ENCODE data around the gene MRC2.

The MRC2 gene

DNA sequence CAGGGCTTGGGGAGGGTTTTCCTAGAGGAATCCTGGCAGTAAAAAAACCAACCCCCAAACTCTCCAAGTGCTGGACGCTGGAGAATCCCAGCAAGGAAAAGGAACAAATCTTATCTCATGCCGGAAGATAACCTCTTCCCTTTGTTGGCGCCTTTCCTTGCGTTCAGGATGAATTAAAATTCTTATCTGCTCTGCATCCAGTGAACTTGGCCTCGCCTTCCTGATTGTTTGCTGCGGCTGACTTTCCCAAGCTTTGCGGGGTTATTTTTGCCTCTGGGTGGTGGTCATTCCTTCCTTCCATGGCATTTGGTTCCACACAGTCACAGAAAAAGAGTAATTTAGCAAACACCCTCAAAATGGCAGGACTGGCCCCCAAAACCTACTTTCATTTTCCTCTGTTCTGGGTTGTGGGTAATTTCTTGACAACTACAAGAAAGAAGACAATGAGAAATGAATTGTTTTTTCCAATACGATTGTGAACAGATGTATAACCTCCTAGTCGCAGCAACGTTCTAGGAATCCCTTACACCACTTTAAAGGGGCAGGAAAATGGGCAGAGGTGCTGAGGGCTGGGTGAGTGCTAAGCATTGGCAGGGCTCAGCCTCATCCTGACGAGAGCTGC, 77.8 kb downstream of the MRC2 start:
- no peak for DNase-seq

DNA sequence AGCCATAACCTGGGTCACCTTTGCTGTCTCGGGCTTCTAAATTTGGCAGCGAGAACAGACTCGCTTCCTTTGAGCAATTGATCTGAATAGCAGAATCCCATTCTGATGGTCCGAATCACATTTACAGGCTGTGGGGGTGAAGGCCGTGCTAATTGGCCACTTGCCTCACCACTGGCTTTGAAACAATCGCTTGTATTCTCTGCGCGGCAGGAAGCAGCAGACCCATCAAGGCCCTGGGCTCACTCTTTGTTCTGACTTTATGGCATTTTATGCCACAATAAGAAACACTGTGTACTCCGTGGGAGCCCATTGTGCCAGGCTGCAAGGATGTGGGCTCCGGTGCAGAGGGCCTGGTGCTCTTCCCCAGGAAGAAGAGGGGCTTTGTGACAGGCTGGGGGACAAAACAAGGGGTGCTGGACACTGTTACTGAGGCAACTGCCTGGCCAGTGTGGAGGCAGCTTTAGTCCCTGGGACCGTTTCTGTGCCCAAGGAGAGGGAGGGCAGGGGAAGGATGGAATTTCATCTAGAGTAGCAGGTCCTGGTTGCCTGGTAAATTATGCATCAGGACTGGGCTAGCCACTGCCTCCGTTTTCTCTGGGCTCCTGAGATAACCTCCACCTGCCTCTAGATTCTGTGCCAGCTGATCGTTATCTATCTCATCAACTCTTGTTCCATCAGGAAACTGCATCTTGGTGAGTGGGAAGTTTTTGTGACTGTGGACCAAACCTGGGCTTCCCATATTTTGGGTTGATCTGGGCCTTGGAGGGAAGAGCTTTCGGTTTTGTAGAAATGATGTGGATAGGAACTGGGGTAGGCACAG, 78.5 kb downstream of the MRC2 start:
- DNase-seq = no peak

- DNase-seq = no peak
These were observed 79.3 kb downstream of the MRC2 start for GRCh38 chr17:62706598-62707424.

- DNase-seq = no peak
These were observed 79.9 kb downstream of the MRC2 start for GRCh38 chr17:62707425-62707739.

DNA sequence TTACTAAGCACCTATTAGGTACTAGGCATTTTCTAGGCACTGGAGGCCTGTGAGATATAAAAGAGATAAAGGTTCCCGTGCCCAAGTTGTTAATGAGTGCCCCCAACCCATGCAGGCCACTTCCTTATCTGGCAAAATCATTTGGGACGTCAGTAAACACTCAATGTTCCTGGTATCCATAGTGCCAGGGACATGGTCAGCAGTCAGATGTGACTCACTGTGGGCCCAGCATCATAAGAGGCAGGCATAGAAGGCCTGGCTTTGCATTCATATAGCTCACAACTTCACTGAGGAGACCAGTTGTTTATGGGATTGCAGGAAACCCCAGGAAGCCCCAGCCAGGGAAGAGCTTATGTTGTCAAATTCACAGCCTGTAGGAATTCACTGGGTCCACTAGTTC, 81.1 kb downstream of the MRC2 start:
- no peak for DNase-seq

- no peak for DNase-seq
These were observed 84.7 kb downstream of the MRC2 start for GRCh38 chr17:62712171-62712581.

DNA sequence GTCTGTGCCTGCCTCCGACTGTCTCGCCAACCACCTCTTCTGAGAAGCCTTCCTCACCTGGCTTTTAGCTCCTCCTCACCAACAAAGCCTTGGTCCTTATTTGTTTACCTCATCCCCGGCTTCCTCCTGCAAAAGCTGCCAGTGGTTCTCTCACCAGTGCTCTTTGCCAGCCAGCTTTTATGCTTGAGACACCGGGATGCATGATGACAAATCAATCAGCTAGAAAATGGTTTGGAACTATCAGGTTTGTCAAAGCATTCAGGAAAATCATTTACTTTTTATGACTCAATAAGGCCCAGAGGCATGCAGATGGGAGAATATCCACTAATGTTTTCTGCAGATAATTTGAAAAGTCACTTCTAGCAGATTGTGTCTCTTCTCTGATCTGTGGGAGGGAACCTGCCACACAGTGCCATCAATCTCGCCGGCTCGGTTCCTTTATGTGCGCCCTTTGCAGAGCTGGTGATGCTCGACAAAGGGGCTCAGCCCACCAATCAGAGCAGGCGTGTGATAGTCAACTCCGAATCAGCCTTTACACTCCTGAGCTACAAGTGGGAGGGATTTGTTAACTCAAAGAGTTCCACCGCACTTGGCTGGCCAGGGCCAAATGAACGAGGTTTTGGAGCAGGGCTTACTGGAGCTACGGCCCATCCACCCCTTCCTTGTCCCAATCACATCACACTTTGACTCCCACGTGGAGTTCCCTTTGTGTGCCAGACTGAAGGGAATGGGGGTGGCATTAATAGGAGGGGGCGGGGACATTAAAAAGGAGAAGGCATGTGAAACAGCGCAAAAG, 85.8 kb downstream of the MRC2 start:
- no peak for DNase-seq

DNA sequence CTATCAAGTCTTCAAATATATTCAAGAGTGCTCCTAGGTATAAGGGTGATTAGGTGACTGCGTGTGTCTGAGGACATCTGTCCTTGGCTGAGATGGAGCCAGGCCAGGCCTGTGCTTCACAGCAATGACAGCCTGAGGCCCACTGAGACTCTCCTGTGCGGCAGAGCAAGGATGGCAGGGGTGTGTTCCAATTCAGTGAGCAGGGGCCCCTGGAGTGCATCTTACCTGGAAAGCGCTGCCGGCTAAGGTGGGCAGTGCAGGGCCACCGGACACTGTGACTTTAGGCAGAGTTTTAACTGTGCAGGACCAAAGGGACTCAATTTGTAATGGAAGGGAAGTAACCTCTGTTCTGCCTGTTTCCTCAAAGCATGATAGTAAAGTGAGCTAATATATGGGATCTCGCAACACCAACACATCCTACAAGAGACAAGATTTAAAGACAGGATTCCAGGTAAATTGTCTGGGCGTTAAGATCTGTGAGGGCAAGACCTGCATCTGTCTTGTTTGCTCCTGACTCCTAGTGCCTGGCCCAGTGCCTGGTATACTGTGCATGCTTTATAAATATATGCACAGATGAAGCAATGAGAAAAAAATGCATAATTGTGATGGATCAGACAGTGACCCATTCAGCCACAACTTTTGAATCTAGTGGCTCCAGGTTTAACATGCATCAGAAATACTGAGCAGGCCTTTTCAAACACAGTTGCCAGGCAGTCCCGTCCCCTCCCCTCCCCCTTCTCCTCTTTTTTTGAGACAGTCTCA, 86.7 kb downstream of the MRC2 start:
- no peak for DNase-seq

GRCh38 chr17:62715882-62716390, 88.5 kb downstream of the MRC2 start:
- no peak for DNase-seq

DNA sequence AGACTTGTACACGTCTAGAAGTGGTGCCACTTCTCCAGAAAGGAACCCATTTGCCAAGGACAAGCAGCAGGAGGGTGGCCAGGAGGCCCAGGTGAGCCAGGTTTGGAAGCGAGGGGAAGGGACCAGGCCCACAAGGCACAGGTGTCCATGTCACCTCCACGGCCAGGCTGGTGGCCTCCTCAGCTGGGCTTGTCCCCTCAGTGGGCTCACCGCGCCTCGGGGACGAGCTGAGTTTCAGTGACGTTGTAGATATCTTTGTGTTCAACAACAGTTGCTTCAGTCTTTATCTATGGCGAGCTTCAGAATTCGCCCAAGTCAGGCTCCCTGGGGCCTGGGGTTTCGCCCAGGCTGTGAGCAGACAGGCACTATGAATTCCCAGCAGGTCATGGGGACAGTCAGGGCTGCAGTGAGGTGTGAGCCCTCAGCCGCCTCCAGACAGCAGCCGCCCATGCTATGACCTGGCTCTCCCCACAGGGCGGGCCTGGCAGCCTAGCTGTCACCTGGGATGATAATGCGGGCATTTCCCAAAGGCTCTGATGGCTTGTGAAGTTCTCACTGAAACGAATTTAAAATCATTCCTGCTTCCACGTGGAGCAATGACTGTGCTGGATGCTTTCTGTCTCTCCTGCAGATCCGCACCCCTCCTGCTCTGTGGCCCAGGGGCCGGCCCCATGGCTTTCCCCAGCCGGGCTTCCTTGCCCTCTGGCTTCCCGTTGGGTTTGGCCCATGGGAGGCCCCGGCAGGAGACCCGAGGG, 89.5 kb downstream of the MRC2 start:
- no peak for DNase-seq

DNA sequence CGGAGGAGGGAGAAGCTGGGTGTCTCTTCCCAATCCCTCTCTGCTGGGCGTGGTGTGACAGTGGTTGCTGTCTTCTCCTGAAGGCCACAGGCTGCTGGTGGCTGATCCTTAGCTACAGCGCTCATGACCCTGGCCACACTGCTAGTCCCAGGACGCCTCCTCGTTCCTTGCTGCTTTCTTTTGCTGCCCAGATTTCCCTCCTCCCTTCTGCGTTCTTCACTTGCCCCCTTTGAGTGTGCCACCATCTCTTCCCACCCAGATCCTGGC, 90.1 kb downstream of the MRC2 start:
- no peak for DNase-seq

- no peak for DNase-seq
These were observed 90.4 kb downstream of the MRC2 start for GRCh38 chr17:62717889-62718288.

DNA sequence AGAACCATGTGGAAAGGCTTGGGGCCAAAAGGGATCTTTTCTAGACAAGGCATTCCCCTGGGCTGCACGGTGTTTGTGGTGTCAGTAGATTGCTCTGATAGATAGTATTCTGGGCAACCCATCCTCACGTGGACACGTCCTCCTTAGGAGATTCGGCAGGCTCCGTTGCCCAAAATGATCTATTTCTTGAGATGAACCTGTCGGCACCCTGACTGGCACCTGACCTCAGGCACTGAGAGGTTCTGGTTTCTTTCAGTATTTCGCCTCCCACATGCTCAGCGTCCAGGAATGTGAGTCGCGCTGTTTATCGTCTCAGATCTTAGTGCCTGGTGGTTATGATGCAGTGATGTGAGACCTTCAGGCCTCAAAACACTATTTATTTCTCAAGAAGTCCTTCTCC, 91.0 kb downstream of the MRC2 start:
- no peak for DNase-seq

DNA sequence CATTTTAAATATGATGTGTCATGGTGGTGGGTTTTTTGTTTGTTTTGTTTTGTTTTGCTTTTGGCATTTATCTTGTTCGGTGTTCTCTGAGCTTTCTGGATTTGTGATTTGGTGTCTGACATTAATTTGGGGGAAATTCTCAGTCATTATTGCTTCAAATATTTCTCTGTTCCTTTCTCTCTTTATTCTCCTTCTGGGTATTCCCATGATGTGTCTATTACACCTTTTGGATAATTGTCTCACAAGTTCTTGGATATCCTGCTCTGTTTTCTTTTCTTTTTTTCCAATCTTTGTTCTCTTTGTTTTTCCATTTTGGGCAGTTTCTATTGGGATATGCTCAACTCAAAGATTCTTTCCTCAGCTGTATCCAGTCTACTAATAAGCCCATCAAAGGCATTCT, 92.1 kb downstream of the MRC2 start:
- DNase-seq = no peak

- DNase-seq = no peak
These were observed 92.8 kb downstream of the MRC2 start for GRCh38 chr17:62720126-62720850.

GRCh38 chr17:62722625-62723024, 95.2 kb downstream of the MRC2 start:
- DNase-seq = no peak

DNA sequence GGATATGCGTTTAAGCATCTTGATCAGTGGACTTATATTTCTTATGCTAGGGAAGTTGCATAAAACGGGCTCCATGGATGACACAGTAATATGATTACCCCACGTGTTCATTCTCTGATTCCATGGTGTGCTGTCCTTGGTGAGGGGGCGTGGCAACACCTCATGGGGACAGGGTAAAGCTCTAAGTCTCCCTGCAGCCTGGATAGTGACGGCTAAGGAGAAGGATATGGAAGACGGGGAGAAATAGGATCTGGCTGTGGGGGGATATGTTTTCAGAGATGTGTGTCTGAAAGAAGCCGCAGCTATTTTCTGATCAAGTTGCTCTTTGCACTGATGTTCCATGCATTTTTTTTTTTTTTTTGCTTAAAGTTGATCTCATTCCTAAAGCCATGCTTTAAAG, 96.4 kb downstream of the MRC2 start:
- DNase-seq = no peak

DNA sequence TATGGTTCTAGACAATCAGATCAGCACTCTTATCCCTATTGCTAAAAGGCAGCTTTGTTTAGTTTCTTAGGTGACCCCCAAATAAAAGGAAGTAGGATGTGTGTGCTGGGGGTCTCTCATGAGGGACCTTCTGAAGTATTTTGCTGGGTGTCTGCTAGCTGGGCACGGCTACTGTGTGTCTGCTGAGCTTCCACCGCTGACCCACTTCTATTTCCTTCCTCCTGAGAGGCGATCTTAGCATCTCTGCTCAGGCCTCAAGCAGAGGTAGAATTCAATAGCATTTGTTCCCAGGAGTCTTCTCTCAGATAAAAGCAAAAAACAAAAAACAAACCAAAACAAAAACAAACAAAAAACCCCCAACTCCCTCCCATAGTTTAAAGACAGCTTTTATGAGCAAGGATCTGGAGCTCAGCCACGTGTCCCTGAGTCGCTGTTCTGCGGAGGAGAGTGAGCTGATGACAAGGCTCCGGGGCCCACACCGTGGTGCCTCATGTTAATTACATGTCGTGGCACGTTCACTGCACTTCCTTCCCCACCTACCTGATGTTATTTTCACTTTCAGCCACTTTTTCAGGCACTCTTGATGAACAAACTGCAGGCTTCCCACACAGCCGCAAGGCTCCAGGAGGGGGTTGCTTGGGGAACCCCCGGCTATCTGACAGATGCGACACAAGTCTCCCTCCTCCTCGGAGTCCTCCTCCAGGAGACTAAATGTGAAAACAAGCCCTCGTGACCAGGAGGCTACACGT, 97.1 kb downstream of the MRC2 start:
- no peak for DNase-seq

- no peak for DNase-seq
These were observed 98.3 kb downstream of the MRC2 start for GRCh38 chr17:62725791-62726249.
